Brain microvascular endothelial cell (primary cell): ENCODE data around the gene RBMS1.

Experiments used
- DNase-seq: peaks from one replicate; pipeline ENCODE4 v3.0.0-alpha.2; 2020
- H3K27ac ChIP-seq: fragments of 250-450 bp; sonication (Bioruptor Pico); 2 replicates; pipeline ENCODE4 v1.5.1; 2020; ENCODE audit warnings: mild to moderate bottlenecking, moderate library complexity
- H3K27me3 ChIP-seq: fragments of 250-450 bp; sonication (Bioruptor Pico); replicated peaks from 2 replicates; pipeline ENCODE4 v1.5.1; 2020; ENCODE audit warnings: mild to moderate bottlenecking
- H3K36me3 ChIP-seq: fragments of 250-450 bp; sonication (Bioruptor Pico); replicated peaks from 2 replicates; pipeline ENCODE4 v1.5.1; 2020; ENCODE audit warnings: mild to moderate bottlenecking
- H3K4me3 ChIP-seq: 2 replicates; pipeline ENCODE4 v1.5.1; 2011; ENCODE audit warnings: low read depth, mild to moderate bottlenecking, control low read depth, low read length, moderate library complexity
- in situ Hi-C: cut with HindIII; loops from 2 replicates; pipeline ENCODE4 v1.10.0; 2017; ENCODE audit warnings: low sequenced_read_pairs, low pct_ligation_motif_present
- TF ChIP-seq, protein P1 (sequence below): IDR thresholded peaks from 2 replicates; pipeline ENCODE4 v1.5.1; 2011; ENCODE audit warnings: low read depth, mild to moderate bottlenecking, moderate library complexity, low read length, control low read depth, inconsistent platforms; ENCODE audit errors: missing control alignments

RBMS1 gene

DNA sequence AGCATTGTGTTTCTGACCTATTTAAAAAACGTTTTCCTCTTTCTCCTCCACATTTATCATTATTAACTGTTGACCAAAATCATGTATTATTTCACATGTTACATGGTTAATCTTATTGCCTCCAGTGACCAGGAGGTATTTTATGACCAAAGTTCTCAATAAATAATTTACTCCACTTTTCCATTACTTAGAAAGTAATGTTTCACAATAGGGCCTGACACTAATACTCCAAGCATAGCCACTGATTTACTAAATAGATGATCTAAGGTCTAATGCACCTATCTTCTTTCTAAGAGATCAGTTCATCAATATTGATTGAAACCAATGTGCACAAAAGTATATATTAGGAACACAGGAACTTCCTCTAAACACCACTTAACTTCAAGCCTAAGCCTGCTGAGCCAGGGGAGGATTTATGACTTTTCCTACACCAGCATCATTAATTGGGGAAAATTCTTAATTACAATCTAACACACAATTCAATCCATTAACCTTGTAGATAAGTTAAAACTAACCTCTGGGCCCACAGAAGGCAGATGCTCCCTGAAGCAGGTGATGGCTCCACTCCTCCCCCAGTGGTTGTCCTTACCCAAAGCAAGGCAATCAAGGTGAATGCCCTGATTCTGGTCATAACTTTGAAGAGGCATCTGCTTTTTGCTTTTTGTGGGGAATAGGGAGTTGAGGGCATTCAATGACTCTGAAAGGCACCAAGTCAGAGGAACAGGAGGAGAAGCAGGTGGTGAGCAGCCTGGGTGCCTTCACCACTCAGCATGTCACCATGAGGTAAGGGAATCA, 33.9 kb downstream of the RBMS1 start:
- DNase-seq, result no peak
- TF ChIP-seq, protein P1, sequence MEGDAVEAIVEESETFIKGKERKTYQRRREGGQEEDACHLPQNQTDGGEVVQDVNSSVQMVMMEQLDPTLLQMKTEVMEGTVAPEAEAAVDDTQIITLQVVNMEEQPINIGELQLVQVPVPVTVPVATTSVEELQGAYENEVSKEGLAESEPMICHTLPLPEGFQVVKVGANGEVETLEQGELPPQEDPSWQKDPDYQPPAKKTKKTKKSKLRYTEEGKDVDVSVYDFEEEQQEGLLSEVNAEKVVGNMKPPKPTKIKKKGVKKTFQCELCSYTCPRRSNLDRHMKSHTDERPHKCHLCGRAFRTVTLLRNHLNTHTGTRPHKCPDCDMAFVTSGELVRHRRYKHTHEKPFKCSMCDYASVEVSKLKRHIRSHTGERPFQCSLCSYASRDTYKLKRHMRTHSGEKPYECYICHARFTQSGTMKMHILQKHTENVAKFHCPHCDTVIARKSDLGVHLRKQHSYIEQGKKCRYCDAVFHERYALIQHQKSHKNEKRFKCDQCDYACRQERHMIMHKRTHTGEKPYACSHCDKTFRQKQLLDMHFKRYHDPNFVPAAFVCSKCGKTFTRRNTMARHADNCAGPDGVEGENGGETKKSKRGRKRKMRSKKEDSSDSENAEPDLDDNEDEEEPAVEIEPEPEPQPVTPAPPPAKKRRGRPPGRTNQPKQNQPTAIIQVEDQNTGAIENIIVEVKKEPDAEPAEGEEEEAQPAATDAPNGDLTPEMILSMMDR, result no peak
- in situ Hi-C loops, result no loop called here
- Histone ChIP-seq H3K36me3 (no peaks in the 10 kb centered on the region), H3K27ac (no peak overlapping the region), H3K4me3 (no peak overlapping the region), H3K27me3 (no peaks in the 10 kb centered on the region)

DNA sequence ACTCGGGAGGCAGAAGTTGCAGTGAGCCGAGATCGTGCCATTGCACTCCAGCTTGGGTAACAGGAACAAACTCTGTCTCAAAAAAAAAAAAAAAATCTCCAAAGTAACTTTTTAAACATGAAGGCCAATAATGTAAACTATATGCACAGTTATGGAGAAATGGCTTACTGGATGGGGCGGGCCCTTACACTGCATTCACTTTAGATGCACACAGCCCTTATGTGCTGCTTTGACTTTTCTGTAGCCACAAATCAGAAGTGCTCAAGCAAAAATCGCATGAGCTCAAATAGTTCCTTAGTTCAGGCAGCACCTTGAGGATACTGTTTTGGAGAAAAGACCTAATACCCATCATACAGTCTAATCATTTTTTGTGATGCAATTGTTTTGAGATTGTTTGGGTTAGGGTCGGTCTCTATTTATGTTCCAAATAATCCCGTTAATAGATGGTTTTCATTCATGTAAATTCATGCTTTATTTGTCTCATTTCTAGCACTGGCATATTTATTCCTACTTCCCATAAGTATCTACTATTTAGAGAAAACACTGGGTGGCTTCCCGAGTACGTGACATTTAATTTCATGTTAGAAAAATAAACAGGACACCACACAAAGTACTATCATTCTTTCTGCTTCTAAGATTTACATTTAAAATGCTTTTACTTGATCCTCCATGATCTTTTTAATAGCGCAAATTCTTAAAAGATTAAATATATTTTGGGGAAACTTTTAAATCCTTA, 34.7 kb downstream of the RBMS1 start:
- Histone ChIP-seq H3K4me3 (no peak overlapping the region), H3K27ac (no peak overlapping the region), H3K27me3 (no peaks in the 10 kb centered on the region), H3K36me3 (no peaks in the 10 kb centered on the region)
- in situ Hi-C loops, result no loop called here
- TF ChIP-seq, protein P1, result no peak
- DNase-seq, result no peak

DNA sequence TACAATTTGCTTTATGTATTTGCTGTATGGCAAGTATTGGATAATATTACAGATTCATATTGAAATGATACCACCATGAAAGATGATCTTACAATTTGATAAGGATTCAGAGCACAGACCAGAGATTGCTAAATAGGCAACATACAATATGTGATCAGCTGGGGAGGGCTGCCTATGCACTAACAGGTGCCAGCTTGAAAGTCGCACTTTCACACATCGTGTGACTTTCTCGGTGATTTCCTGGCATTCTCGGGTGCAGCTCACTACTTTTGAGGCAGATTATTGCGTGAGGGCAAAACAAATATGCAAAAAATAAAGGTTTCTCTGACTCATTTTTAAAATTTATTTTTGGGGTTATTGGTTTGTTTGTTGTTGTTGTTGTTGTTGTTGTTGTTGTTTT, 36.0 kb downstream of the RBMS1 start:
- H3K27ac ChIP-seq, result no peak overlapping the region
- no peak overlapping the region for H3K4me3 ChIP-seq
- in situ Hi-C loops, result no loop called here
- DNase-seq, result no peak
- TF ChIP-seq, protein P1, result no peak
- no peaks in the 10 kb centered on the region for H3K36me3 ChIP-seq
- H3K27me3 ChIP-seq, result no peaks in the 10 kb centered on the region

DNA sequence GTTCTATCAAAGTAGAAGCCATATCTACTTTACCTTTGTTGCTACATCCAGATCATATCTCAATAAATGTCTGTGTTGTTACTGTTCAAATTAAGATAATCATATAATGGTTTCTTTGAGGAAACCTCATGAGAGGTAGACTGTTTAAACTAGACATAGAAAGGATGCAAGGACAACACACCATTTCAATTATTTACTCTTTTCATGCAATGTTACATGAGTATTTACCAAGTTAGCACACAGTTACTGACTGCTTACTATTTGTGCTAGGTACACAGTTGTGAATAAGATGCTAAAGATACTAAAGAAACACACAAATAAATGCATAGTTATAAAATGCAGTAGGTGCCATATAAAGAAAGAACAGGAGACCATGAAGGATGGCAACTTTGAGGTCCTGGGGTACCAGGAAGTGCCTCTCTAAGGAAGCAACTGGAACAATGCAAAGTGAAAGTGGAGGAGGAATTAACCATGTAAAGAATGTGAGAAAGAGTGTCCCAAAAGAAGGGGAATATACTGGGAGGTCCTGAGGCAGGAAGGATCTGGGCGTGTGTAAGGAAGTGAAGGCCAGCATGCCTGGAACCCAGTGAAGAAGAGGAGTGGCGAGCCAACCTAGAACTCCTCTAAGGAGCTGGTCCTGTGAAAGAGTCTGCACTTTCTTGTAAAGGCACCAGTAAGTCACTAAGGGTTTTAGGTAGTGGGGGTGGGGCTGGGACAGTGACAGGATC, 39.4 kb downstream of the RBMS1 start:
- H3K4me3 ChIP-seq, result no peak overlapping the region
- TF ChIP-seq, protein P1, result no peak
- H3K27ac ChIP-seq, result no peak overlapping the region
- in situ Hi-C loops, result no loop called here
- H3K36me3 ChIP-seq, result no peaks in the 10 kb centered on the region
- no peak for DNase-seq
- no peaks in the 10 kb centered on the region for H3K27me3 ChIP-seq

DNA sequence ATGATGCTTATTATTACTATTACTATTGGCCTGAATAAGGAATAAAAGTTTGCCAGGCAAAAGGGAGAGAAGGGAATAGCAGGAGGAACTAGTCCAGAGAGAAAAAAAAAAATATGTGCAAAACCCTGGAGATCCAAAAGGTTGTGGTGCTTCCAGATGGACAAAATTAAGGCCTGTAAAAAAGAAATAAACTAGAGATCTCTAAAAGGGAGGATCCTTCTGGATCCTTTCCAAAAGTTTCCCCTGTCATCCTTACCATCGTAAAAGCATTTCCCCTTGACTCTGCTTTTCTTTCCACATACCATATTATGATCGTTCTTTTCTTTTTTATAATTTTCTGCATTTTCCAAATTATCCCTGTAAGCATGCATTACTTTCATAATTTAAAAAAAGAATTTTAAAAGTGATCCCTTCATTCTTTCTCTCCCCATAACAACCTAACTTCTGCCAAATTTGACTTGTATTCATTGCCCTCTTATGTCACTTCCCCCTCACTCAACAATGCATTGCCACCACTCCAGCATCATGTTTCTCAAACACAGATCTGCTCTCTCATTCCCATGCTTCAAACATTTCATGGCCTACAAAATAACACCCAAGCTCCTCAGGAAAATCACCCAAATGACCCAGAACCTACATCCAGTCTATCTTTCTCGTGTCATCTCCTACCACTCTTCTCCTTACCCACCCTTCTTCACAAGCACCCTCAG, 40.3 kb downstream of the RBMS1 start:
- H3K27me3 ChIP-seq, result no peaks in the 10 kb centered on the region
- TF ChIP-seq, protein P1, result no peak
- H3K36me3 ChIP-seq, result no peaks in the 10 kb centered on the region
- no peak overlapping the region for H3K27ac ChIP-seq
- no peak overlapping the region for H3K4me3 ChIP-seq
- in situ Hi-C loops, result no loop called here
- DNase-seq, result no peak
